Body of pancreas (tissue), 4 donors: Measurements from ENCODE around the gene CACTIN. TPM values are rescaled to one million over a fixed set of nuclear protein-coding genes. Genes with fewer than 3 reads are reported as not detected.

ENCODE experiments used
- ATAC-seq: fragments of 150-250 bp; one replicate; pipeline ENCODE4 v1.9.1; 2016
- DNase-seq, 4 donors: peaks; one replicate each; pipeline ENCODE4 v3.0.0-alpha.2; 2019
- H3K27ac ChIP-seq, 4 donors: fragments of 200-600 bp; sonication (generic); 1 replicate in 3 of 4; 2 replicates in 1 of 4; pipeline versions ENCODE4 v1.5.1 to v1.6.1; 2016 to 2019; ENCODE audit warnings: mild to moderate bottlenecking in 1 of 4, mixed read lengths in 1 of 4, moderate library complexity in 1 of 4
- H3K27me3 ChIP-seq, 2 donors: fragments of 200-600 bp; sonication (generic); one replicate each; pipeline ENCODE4 v1.6.0; 2016; ENCODE audit warnings: mild to moderate bottlenecking in 1 of 2
- H3K36me3 ChIP-seq, 2 donors: fragments of 200-600 bp; sonication (generic); replicated peaks in 1 of 2; 2 replicates each; pipeline ENCODE4 v1.5.1; 2016; ENCODE audit warnings: low read depth in 2 of 2; ENCODE audit not compliant: insufficient read depth in 1 of 2
- H3K4me1 ChIP-seq: fragments of 200-600 bp; sonication (generic); one replicate; pipeline ENCODE4 v1.6.0; 2016
- H3K4me3 ChIP-seq, 2 donors: fragments of 200-600 bp; sonication (generic); 1 replicate in 1 of 2; 2 replicates in 1 of 2; pipeline ENCODE4 v1.5.1; 2016 to 2019
- H3K9me3 ChIP-seq, 3 donors: fragments of 200-600 bp; sonication (generic); 1 replicate in 2 of 3; 2 replicates in 1 of 3; pipeline ENCODE4 v1.5.1; 2016
- POLR2A ChIP-seq, 3 donors: fragments of 450-650 bp; IDR thresholded peaks; one replicate each; pipeline ENCODE4 v1.6.1; 2016; ENCODE audit warnings: antibody characterized with exemption in 3 of 3, mild to moderate bottlenecking in 2 of 3
- WGBS, 2 donors: methylation state at CpG; one replicate each; pipeline ENCODE4 v1.1.5; 2017; 5-methylcytosine and 5-hydroxymethylcytosine counted together
- intact Hi-C: fragments of 100-400 bp; cut with DNase I; formaldehyde crosslinking; loops from one replicate; pipeline ENCODE4 v1.15.1; 2023
- total RNA-seq, 2 donors: library from RNA; depleted of rRNA; stranded (reverse); fragments of >200 nt; gene quantifications; one replicate each; pipeline ENCODE4 v1.1.0, GENCODE V29; 2016
- TF ChIP-seq, protein P1 (sequence below), 7 experiments: fragments of 450-650 bp in 4 of 7; fragments of 200-600 bp in 3 of 7; sonication (generic) in 3 of 7; IDR thresholded peaks; one replicate each; pipeline ENCODE4 v1.5.1; 2016 to 2019; ENCODE audit warnings: antibody characterized with exemption in 7 of 7

CACTIN gene
- total RNA-seq, 2 donors from 2014 or later: 16.3 to 23.4 TPM

DNA sequence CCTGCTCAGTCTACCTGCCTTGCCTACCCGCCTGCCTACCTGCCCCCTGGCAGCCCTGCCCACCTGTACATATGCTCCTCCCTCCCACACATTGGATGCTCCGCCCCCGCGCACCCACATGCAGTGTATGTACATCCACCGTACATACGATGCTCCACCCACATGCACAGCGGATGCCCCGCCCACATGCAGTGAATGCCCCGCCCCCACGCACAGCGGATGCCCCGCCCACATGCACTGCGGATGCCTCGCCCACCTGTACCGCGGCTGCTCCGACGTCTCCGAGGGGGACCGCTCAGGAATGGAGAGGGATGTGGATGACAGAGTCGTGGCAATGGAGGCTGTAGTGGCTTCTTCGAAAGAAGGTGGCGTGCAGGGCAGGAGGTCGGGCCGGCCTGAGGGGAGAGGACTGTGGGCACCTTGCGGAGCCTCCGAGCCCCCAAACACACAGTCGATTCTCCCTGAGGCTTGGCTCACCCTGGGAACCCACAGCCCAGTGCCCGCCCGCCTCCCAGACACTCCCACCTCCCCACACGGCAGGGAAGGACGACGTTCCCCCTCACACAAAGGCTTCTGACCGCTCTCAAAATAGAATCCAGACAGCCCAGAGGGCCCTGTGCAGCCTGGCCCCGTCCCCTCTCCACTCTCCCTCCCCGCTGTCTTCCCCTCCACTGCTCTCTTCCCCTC, 16.5 kb upstream of the CACTIN start:
- 90 to 94% methylated on average over 33 to 34 of the region's 36 CpGs for WGBS, 2 donors
- H3K27me3 ChIP-seq: no peaks in the 10 kb centered on the region
- no peak overlapping the region for H3K4me3 ChIP-seq
- intact Hi-C loops: no loop called here
- DNase-seq (no peak), ATAC-seq (no peak)
- H3K4me1 ChIP-seq: no peaks in the 10 kb centered on the region
- no peaks in the 10 kb centered on the region for H3K9me3 ChIP-seq
- TF ChIP-seq POLR2A (IDR thresholded peaks at IDR 0.05): no peak
- TF ChIP-seq, protein P1, sequence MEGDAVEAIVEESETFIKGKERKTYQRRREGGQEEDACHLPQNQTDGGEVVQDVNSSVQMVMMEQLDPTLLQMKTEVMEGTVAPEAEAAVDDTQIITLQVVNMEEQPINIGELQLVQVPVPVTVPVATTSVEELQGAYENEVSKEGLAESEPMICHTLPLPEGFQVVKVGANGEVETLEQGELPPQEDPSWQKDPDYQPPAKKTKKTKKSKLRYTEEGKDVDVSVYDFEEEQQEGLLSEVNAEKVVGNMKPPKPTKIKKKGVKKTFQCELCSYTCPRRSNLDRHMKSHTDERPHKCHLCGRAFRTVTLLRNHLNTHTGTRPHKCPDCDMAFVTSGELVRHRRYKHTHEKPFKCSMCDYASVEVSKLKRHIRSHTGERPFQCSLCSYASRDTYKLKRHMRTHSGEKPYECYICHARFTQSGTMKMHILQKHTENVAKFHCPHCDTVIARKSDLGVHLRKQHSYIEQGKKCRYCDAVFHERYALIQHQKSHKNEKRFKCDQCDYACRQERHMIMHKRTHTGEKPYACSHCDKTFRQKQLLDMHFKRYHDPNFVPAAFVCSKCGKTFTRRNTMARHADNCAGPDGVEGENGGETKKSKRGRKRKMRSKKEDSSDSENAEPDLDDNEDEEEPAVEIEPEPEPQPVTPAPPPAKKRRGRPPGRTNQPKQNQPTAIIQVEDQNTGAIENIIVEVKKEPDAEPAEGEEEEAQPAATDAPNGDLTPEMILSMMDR (IDR thresholded peaks at IDR 0.05): no peak
- H3K27ac ChIP-seq: no peak overlapping the region
- H3K36me3 ChIP-seq: peaks cover 0 to 6% of the 10 kb centered on the region in 2 donors

DNA sequence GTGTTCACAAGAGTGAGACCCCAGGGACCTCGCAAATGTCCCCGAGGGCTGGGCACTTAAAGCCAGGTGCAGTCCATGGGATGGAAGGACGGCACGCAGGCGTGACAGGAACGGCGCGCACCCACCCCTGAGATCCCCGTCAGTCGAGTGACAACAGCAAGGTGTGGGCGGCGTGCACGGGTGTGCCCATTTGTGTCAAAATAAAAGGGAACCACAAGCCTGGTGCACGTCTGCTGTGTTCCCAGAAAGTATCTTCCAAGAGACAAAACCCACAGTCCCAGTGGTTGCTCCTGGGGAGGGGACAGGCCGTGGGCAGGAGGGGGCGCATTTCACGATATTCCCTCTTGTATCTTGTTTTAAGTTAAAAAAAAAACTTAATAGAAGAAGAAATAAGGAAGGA, 15.7 kb upstream of the CACTIN start:
- WGBS, 2 donors: 86 to 93% methylated on average over 17 of the region's 17 CpGs
- DNase-seq (no peak), ATAC-seq (no peak)
- Histone ChIP-seq H3K4me1 (no peaks in the 10 kb centered on the region), H3K9me3 (no peaks in the 10 kb centered on the region), H3K27me3 (no peaks in the 10 kb centered on the region), H3K36me3 (peaks cover 0 to 8% of the 10 kb centered on the region in 2 donors), H3K27ac (no peak overlapping the region), H3K4me3 (no peak overlapping the region)
- intact Hi-C loops: no loop called here
- TF ChIP-seq, protein P1 (IDR thresholded peaks at IDR 0.05): no peak
- TF ChIP-seq POLR2A (IDR thresholded peaks at IDR 0.05): no peak

GRCh38 chr19:3641515-3642269, 15.1 kb upstream of the CACTIN start:
- ATAC-seq (no peak), DNase-seq (no peak)
- Histone ChIP-seq H3K27me3 (no peaks in the 10 kb centered on the region), H3K4me1 (no peaks in the 10 kb centered on the region), H3K27ac (no peak overlapping the region), H3K4me3 (no peak overlapping the region), H3K36me3 (peaks cover 0 to 8% of the 10 kb centered on the region in 2 donors), H3K9me3 (no peaks in the 10 kb centered on the region)
- intact Hi-C loops: no loop called here
- WGBS, 2 donors: 91 to 95% methylated on average over 21 to 27 of the region's 28 CpGs
- no peak for TF ChIP-seq POLR2A (IDR thresholded peaks at IDR 0.05)
- TF ChIP-seq, protein P1 (IDR thresholded peaks at IDR 0.05): no peak

GRCh38 chr19:3639479-3639878, 12.9 kb upstream of the CACTIN start:
- Histone ChIP-seq H3K9me3 (no peaks in the 10 kb centered on the region), H3K4me1 (no peaks in the 10 kb centered on the region), H3K27ac (no peak overlapping the region), H3K36me3 (peaks cover 0 to 6% of the 10 kb centered on the region in 2 donors), H3K27me3 (no peaks in the 10 kb centered on the region), H3K4me3 (no peak overlapping the region)
- no peak for TF ChIP-seq POLR2A (IDR thresholded peaks at IDR 0.05)
- TF ChIP-seq, protein P1 (IDR thresholded peaks at IDR 0.05): no peak
- WGBS, 2 donors: 96 to 98% methylated on average over 12 to 13 of the region's 13 CpGs
- DNase-seq (no peak), ATAC-seq (no peak)
- intact Hi-C loops: no loop called here
